Spleen (tissue), 11 donors: ENCODE measurements around the gene CARS1. TPM values are rescaled to one million over a fixed set of nuclear protein-coding genes. Genes with fewer than 3 reads are reported as not detected.

ENCODE experiments used
- DNase-seq: peaks from one replicate; pipeline ENCODE4 v3.0.0-alpha.2; 2020
- H3K27ac ChIP-seq, 8 donors: fragments of 200-600 bp; sonication (generic) in 7 of 8; 1 replicate in 4 of 8; 2 replicates in 4 of 8; pipeline versions ENCODE4 v1.5.0 to v1.8.0; 2016 to 2021; ENCODE audit warnings: inconsistent platforms in 4 of 8, mild to moderate bottlenecking in 4 of 8, moderate library complexity in 1 of 8
- H3K27me3 ChIP-seq, 7 donors: fragments of 200-600 bp; sonication (generic) in 6 of 7; replicated peaks in 1 of 7; 1 replicate in 4 of 7; 2 replicates in 3 of 7; pipeline versions ENCODE4 v1.5.0 to v1.8.0; 2016 to 2021; ENCODE audit warnings: inconsistent platforms in 3 of 7, mild to moderate bottlenecking in 1 of 7
- H3K36me3 ChIP-seq, 6 donors: fragments of 200-600 bp; sonication (generic) in 5 of 6; 1 replicate in 4 of 6; 2 replicates in 2 of 6; pipeline versions ENCODE4 v1.5.0 to v1.8.0; 2016 to 2021; ENCODE audit warnings: inconsistent platforms in 2 of 6
- H3K4me1 ChIP-seq, 6 donors: fragments of 200-600 bp; sonication (generic) in 5 of 6; 1 replicate in 3 of 6; 2 replicates in 3 of 6; pipeline versions ENCODE4 v1.5.0 to v1.8.0; 2016 to 2021; ENCODE audit warnings: inconsistent platforms in 3 of 6
- H3K4me3 ChIP-seq, 8 donors: fragments of 200-600 bp; sonication (generic) in 7 of 8; 1 replicate in 4 of 8; 2 replicates in 4 of 8; pipeline versions ENCODE4 v1.5.0 to v1.8.0; 2016 to 2021; ENCODE audit warnings: inconsistent platforms in 4 of 8, mild to moderate bottlenecking in 4 of 8, moderate library complexity in 2 of 8
- H3K9me3 ChIP-seq, 8 donors: fragments of 200-600 bp; sonication (generic) in 7 of 8; 1 replicate in 4 of 8; 2 replicates in 4 of 8; pipeline versions ENCODE4 v1.5.0 to v1.8.0; 2016 to 2021; ENCODE audit warnings: inconsistent platforms in 4 of 8
- POLR2A ChIP-seq, 3 donors: fragments of 450-650 bp; IDR thresholded peaks; one replicate each; pipeline ENCODE4 v1.5.1; 2017; ENCODE audit warnings: antibody characterized with exemption in 3 of 3, mild to moderate bottlenecking in 1 of 3
- POLR2AphosphoS5 ChIP-seq, 3 donors: sonication (generic); formaldehyde crosslinking; IDR thresholded peaks; one replicate each; pipeline ENCODE4 v1.5.1; 2017; ENCODE audit warnings: antibody characterized with exemption in 3 of 3
- WGBS, 5 donors: extraction: QIAGEN DNeasy Blood & Tissue Kit in 3 of 5; methylation state at CpG; one replicate each; pipeline versions ENCODE4 v1.1.5 to v1.1.7; 2013 to 2018; 5-methylcytosine and 5-hydroxymethylcytosine counted together
- intact Hi-C: fragments of 100-400 bp; cut with DNase I; formaldehyde crosslinking; loops from one replicate; pipeline ENCODE4 v1.15.0; 2023; ENCODE audit warnings: low total_unique reads
- polyA plus RNA-seq, 3 donors: library from polyadenylated mRNA; stranded (reverse); fragments of 200-250 nt; gene quantifications; one replicate each; pipeline ENCODE4 v1.2.1, GENCODE V29; 2013
- total RNA-seq, 7 donors: library from RNA; depleted of rRNA in 3 of 7; stranded (reverse); fragments of >200 nt in 3 of 7; fragmentation: NEBNext Ultra II Directional in 4 of 7; extraction: Animal tissue kit (Norgen Biotek cat#: 25700) in 4 of 7; gene quantifications; one replicate each; pipeline versions ENCODE4 v1.1.0 to v1.2.1, GENCODE V29; 2016 to 2021
- TF ChIP-seq, protein P1 (sequence below), 11 experiments: fragments of 200-600 bp in 7 of 11; fragments of 450-650 bp in 4 of 11; sonication (generic) in 4 of 11; IDR thresholded peaks in 8 of 11; conservative IDR thresholded peaks in 3 of 11; 1 replicate in 7 of 11; 2 replicates in 4 of 11; pipeline versions ENCODE4 v1.4.0 to v1.8.0; 2016 to 2021; ENCODE audit warnings: antibody characterized with exemption in 11 of 11, inconsistent platforms in 4 of 11, mild to moderate bottlenecking in 1 of 11
- donor health status: healthy with polysubstance abuse.
- donor health status: DM: no; HTN: no; CAD: no; lungs with moderate emphysema.
- donor health status: DM: no; HTN: no; CAD: no.
- donor health status: Bipolar disorder and iron deficiency.
- donor health status: healthy.
- donor health status: DM: no; HTN: no; CAD: no.
- donor health status: DM: yes; HTN: yes; CAD: no.

CARS1 gene
- total and polyA plus RNA-seq, 10 donors: 18.6 to 64.9 (median 37.5) TPM

DNA sequence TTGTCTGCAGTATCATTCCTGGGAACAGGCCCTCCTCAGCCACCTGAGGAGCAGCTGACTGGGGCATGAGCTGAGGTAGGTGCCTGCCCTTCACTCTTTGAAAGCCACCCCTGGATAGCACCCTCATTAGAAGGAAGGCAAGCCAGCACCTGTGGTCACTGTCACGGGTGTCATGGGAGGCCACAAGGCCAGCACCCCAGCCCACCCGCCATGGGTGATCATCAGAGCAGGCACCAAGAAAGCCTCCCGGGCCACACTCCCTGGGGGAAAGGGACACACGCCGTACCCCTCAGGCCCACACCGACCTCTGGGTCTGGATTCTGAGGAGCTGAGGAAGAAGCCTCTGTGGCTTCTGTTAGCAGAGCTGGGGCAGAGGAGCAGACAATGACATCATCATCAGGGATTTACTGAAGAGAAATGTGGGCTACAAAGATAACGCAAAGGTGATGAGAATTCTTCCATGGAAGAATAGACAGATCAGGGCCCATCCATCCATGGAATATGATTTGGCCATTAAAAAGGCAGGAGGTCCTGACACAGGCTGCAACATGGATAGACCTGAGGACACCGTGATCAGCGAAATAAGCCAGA is 48.4 kb downstream of the CARS1 start:
- H3K4me3 ChIP-seq: no peak overlapping the region
- no peak for DNase-seq
- intact Hi-C loops: no loop called here
- TF ChIP-seq POLR2A (IDR thresholded peaks at IDR 0.05) (no peak), POLR2AphosphoS5 (IDR thresholded peaks at IDR 0.05) (no peak)
- TF ChIP-seq, protein P1, sequence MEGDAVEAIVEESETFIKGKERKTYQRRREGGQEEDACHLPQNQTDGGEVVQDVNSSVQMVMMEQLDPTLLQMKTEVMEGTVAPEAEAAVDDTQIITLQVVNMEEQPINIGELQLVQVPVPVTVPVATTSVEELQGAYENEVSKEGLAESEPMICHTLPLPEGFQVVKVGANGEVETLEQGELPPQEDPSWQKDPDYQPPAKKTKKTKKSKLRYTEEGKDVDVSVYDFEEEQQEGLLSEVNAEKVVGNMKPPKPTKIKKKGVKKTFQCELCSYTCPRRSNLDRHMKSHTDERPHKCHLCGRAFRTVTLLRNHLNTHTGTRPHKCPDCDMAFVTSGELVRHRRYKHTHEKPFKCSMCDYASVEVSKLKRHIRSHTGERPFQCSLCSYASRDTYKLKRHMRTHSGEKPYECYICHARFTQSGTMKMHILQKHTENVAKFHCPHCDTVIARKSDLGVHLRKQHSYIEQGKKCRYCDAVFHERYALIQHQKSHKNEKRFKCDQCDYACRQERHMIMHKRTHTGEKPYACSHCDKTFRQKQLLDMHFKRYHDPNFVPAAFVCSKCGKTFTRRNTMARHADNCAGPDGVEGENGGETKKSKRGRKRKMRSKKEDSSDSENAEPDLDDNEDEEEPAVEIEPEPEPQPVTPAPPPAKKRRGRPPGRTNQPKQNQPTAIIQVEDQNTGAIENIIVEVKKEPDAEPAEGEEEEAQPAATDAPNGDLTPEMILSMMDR (IDR thresholded peaks at IDR 0.05 in 8 of 11, conservative IDR thresholded peaks at IDR 0.05 in 3 of 11): no peak
- no peaks in the 10 kb centered on the region for H3K9me3 ChIP-seq
- peaks cover 0 to 100% (median 84%) of the 10 kb centered on the region in 6 donors for H3K36me3 ChIP-seq
- no peaks in the 10 kb centered on the region for H3K27me3 ChIP-seq
- peaks cover 0 to 18% (median 3%) of the 10 kb centered on the region in 6 donors for H3K4me1 ChIP-seq
- peak overlapping the region in 1 of 8 donors; percentile 39 for H3K27ac ChIP-seq
- WGBS, 5 donors: 82 to 89% (median 88%) methylated on average over 8 to 9 of the region's 9 CpGs

DNA sequence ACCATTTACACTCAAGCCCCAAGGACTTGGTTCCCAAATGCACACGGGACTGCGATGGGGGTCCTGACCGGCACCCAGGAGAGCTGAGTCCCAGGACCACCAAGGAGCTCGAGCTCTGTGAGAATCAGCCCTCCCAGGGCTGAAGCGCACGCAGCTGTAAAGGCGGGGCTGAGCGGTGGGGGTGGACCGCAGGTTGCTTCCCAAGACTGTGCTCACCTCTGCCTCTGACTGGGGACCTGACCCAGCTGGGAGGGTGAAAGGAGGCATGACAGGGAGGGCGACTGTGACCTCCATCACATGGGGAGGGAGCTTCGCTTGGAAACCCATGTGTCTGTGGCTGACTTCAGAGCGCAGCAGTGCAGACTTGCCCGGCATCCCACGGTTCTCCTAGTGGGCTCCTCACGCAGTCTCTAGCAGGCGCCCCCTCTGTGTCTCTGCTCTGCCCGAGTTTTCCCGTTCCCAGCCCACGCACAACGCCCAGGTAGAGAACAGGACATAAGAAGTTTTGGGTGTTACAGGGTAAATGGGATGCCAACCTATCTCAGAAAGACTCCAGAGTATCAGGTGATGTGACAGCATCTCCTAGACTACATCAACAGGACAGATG is 49.7 kb downstream of the CARS1 start:
- H3K4me3 ChIP-seq: no peak overlapping the region
- TF ChIP-seq POLR2A (IDR thresholded peaks at IDR 0.05): no peak
- TF ChIP-seq POLR2AphosphoS5 (IDR thresholded peaks at IDR 0.05): no peak
- TF ChIP-seq, protein P1 (IDR thresholded peaks at IDR 0.05 in 8 of 11, conservative IDR thresholded peaks at IDR 0.05 in 3 of 11): no peak
- H3K27me3 ChIP-seq: no peaks in the 10 kb centered on the region
- peaks cover 0 to 12% (median 0%) of the 10 kb centered on the region in 6 donors for H3K4me1 ChIP-seq
- no peak for DNase-seq
- intact Hi-C loops: no loop called here
- no peak overlapping the region for H3K27ac ChIP-seq
- 92 to 98% (median 94%) methylated on average over 17 to 20 of the region's 20 CpGs for WGBS, 5 donors
- H3K36me3 ChIP-seq: peaks cover 0 to 100% (median 83%) of the 10 kb centered on the region in 6 donors
- no peaks in the 10 kb centered on the region for H3K9me3 ChIP-seq

DNA sequence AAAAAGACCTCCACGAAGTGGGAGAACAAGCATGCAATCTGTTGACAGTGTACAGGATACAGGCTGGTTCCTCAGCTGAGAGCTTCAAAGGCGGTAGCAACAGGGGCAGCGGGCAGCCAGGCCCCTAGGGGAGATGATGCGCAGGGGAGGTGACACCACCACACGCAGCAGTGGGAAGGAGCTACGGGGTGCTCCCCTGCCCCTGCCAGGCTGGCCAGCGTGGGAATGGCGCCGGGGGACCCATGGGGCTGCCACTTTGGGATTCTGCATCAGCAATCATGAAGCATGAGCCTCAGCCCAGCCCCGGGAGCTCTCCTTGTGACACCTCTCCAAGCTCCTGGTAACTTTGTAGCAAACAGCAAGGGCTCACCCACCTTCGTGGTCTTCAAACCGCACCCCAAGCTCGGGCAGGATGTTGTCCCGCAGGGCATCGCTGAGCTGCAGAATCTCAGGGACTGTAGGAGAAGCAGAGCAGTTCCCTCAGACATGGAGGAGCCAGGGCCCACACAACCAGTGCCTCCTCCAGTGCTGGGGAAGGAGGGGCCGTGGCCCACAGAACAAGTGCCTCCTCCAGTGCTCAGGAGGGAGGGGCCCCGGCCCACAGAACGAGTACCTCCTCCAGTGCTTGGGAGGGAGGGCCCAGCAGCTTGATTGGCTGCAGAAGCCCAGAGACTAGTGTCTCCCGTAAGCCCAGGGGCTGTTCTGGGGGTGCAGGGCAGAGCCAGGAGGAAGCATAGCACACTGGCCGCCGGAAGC is 50.5 kb downstream of the CARS1 start:
- Histone ChIP-seq H3K4me1 (peaks cover 0 to 17% (median 0%) of the 10 kb centered on the region in 6 donors), H3K36me3 (peaks cover 0 to 100% (median 83%) of the 10 kb centered on the region in 6 donors), H3K27me3 (no peaks in the 10 kb centered on the region), H3K9me3 (no peaks in the 10 kb centered on the region), H3K27ac (no peak overlapping the region), H3K4me3 (no peak overlapping the region)
- TF ChIP-seq, protein P1 (IDR thresholded peaks at IDR 0.05 in 8 of 11, conservative IDR thresholded peaks at IDR 0.05 in 3 of 11): no peak
- TF ChIP-seq POLR2AphosphoS5 (IDR thresholded peaks at IDR 0.05) (peak in 1 of 3 donors; percentile 37), POLR2A (IDR thresholded peaks at IDR 0.05) (no peak)
- intact Hi-C loops: no loop called here
- no peak for DNase-seq
- WGBS, 5 donors: 83 to 93% (median 90%) methylated on average over 18 to 21 of the region's 21 CpGs

DNA sequence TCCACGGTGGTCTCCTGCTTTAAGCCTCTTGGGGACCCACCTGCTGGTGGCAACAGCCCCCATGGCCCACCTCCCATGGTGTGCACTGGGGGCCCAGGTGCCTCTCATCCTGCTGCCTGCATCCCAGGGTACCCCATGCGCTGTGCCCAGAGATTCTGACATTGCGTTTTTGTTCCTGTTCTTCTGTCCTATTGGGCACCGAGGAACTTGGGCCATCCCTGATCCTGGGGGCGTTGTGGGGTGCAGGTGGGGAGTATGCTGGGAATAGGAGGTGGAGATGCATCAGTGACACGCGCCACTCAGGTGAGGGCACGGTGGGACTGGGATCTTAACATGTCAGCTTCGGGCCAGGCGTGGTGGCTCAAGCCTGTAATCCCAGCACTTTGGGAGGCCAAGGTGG is 52.7 kb downstream of the CARS1 start:
- no peak overlapping the region for H3K4me3 ChIP-seq

More for the DNA sequence above, 52.7 kb downstream of the CARS1 start:
- Histone ChIP-seq H3K27ac (no peak overlapping the region), H3K27me3 (no peaks in the 10 kb centered on the region), H3K36me3 (peaks cover 0 to 100% (median 80%) of the 10 kb centered on the region in 6 donors), H3K9me3 (no peaks in the 10 kb centered on the region), H3K4me1 (peaks cover 0 to 17% (median 0%) of the 10 kb centered on the region in 6 donors)
- whole genome bisulfite sequencing, 5 donors: 97 to 98% (median 97%) methylated on average over 10 of the region's 10 CpGs
- intact Hi-C loops: no loop called here
- no peak for DNase-seq
- no peak for TF ChIP-seq POLR2AphosphoS5 (IDR thresholded peaks at IDR 0.05)
- TF ChIP-seq, protein P1 (IDR thresholded peaks at IDR 0.05 in 8 of 11, conservative IDR thresholded peaks at IDR 0.05 in 3 of 11): no peak
- no peak for TF ChIP-seq POLR2A (IDR thresholded peaks at IDR 0.05)
